ENCODE results near the gene MSMP.
A peak's percentile ranks its signal among the peaks of the same experiment; 100 is the strongest.

MSMP gene

DNA sequence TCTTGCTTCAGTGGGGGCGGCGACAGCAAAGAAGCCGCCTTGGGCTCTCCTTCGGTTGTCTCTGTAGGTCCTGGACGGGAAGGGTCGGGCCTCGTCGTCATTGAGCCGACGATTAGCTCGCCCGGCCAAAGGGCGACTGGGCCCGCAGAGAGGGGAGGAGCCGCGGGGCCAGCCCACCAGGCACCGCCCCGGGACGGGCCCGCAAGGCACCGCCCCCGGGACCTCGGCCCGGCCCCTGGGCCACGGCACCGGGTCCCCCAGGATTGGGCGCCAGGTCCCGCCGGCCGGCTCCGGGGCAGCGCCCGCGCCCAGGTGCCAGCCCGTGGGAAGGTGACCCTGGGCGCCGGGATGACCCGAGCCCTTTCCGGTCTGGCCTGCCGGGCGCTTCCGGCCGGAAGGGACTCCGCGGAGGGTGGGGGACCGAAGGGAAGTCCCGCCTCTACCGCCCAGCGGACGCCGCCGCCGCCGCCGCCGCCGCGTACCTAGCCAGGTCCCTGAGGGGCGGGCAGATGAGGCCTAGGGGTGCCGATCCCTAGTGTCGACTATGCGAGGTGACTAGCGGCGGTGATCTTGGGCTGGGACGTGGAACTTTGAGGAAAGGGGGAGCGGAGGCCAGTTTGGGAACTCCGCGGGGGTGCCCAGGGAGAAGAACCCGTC is 5.1 kb downstream of the MSMP start, which contains the start of the genes GBA2 and RGP1:
Gene GBA2, minus strand, starts transcription at position 371 of the 657 bp plus-strand sequence. CDS start 524 bp downstream, outside the sequence.
Gene RGP1, plus strand, starts transcription at position 430 of the 657 bp plus-strand sequence. CDS start 469 bp downstream, outside the sequence.
- H3K4me3 ChIP-seq, result peak within 1 kb of the TSS; percentile 53 to 83 (median 80)
- peak within 1 kb of the TSS; percentile 79 to 98 (median 94) for H3K27ac ChIP-seq

DNA sequence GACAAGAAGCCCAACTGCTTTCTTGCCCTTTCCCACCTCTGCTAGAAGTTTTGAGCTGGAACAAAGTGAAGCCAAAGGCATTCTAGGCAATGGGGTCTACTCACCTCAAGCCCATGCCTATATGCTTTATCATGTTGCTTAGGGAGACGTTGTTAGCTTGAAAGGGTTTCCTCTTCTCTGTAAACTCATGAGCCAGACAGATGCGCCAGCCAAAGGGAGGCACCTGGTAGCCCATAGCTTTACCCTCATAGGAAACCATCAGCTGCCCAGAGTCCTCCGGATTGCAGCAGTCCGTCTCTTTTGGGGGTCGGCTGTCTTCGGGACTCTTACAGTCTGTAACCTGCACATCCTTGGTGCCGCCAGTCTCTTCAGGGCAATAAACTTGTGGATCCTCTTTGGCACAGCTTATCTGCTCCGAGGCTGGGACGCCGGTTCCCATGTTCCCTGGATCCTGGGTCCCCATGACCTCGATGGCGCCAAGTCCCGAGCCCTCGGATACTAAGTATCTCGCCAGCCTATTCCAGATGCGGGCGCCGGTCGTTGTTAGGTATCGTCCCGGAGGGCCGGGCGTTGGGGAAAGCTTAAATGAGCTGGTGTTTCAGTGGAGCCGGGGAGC is 5.7 kb downstream of the MSMP start:
- Histone ChIP-seq H3K27ac (peak overlapping the region in 20 of 21 experiments; percentile 83 to 98 (median 94)), H3K4me3 (peak overlapping the region; percentile 53 to 83 (median 80))

DNA sequence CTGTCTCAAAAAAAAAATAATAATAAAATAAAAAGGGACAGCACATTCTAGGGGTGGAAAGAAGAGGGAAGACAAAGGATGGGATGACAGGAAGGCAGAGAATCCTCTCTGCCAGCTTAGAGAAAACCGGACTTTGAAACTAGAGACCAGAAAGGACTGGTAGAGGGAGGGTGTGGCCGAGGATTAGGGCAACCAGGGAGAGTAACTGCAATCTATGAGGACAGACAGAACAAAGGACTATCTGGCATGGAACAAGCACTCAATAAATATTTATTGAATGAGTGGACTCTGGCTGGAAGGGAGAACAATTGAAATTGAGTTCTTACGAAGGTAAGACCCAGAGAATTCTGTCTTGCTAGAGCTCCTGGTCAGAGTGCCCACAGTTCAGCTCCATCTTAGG is 7.5 kb downstream of the MSMP start:
- Histone ChIP-seq H3K4me3 (peak overlapping the region in 3 of 7 experiments; percentile 1 to 82 (median 53)), H3K27ac (peak overlapping the region in 4 of 21 experiments; percentile 0 to 89 (median 15))

DNA sequence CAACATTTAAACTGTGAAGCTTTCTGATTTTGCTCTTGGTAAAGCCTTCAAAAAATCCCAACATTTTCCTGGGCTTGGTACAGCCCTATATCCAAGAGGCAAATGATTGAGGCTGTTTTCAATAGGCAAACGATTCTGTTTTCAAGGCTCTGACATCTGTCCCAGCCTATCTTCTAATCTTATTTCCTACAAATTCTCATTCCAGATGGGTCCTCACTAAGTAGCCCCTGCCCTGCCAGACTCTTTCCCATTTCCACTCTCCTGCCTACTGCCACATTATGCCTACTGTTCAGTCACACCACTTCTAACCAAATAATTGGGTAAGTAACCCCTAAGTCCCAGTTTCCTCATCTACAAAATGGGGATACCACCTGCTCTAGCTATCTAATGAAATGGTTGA is 8.5 kb downstream of the MSMP start:
- H3K27ac ChIP-seq, result peak overlapping the region in 1 of 21 experiments; percentile 26
- H3K4me3 ChIP-seq, result peak overlapping the region in 1 of 7 experiments; percentile 0

DNA sequence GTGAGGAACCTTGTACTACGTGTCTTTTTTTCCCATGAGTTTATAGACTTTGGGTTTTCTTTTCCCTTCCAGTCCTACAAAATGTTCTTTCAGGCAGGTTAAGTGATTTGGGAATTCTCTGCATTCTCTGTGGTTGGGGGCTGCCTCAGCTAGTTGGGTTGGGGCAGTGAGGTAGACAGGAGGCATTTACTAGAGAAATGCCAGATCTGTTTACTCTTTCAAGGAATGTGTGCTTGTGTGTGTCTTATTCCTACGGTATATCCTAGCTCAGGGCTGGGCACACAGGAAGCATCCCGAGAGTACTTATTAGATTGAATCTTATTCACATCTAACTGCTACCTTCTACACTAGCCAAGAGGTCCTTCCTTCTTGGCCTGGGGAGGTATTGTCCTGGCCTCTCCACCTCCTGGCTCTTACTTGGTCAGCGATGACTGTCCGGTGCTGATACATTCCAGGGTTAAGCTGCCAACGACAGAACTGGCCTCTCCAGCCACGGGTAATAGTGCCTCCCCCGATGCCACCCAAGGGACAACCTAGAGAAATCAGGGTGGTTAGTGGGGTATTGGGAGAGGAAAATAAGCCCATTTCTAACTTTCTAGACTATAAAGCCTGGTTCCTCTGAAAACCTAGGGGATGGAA is 10.1 kb downstream of the MSMP start:
- Histone ChIP-seq H3K4me3 (no peak overlapping the region), H3K27ac (peak overlapping the region in 2 of 21 experiments; percentile 8 to 56)

DNA sequence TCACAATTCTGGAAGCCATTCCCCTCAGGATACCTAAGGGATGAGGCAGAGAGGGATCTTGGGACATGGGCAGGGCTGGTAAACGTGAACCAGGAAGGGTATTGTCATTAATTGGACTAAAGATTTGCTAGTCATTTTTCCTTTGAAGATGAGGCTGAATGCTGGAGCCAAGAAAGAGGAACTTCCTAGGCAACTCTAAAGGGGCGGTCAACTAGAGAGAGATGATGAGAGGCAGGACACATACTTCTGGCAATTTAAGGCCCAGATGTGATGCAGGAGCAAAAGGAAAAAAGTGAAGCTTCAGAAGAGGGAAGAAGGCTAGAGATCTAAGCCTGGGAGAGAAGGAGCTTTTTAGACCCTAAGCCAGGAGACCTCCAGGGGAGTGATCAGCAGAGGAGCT is 10.6 kb downstream of the MSMP start:
- peak overlapping the region in 2 of 21 experiments; percentile 8 to 56 for H3K27ac ChIP-seq

DNA sequence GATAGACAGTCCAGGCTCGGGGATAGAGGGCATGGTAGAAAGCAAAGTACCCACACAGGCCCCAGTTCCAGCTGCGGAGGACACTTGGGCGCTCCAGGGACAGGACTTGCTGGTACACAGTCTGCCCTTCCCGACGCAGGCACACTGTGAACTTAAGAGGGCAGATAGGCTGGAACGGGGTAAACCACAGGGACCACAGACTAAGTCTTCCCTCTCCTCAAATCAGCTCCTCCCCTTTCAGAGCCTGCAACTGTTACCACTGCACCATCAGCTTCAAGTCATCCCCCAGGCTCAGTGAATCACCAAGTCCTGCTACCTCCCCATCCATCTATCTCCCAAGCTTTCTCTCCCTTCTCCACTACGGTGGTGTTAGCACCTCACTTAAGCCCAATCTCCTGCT is 12.3 kb downstream of the MSMP start:
- no peak overlapping the region for H3K4me3 ChIP-seq
- H3K27ac ChIP-seq, result no peak overlapping the region

More for the DNA sequence above, 10.6 kb downstream of the MSMP start:
- no peak overlapping the region for H3K4me3 ChIP-seq

DNA sequence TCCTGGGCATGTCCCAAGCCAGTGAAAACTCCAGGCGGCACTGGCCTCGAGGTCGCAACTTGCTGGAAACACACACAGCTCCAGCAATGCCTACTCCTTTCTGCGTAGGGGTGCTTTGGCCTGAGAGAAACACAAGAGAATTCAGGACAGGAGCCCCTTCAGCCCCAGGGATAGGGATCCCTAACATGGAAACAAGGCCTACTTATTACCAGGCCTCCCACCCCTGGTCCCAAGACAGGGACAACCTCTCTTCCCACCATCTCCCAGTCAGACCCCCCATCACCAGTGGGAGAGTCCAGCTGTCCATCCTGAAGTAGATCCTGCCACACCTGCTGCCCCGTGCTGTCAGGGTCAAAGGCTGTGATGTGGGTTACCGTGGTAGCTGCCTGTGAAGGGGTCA is 13.8 kb downstream of the MSMP start:
- Histone ChIP-seq H3K27ac (no peak overlapping the region), H3K4me3 (no peak overlapping the region)

DNA sequence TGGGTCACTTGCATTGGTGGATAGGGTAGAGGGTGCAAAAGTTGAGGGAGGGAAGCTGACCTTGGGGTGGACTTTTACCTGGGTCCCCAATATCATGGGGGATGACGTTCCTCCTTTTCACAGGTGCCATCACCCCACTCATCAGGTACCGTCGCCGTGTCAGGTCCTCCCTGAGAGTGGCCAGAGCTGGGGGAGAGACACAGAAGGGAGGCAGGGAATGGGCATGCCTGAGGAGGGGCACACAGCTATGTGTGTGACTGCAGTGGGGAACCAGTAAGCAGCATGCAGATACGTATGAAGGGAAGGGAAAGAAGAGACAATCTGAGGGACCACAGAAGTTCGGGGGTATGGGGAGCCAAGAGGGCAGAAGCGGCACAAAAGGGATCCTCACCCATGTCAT is 15.2 kb downstream of the MSMP start:
- no peak overlapping the region for H3K27ac ChIP-seq
- no peak overlapping the region for H3K4me3 ChIP-seq

DNA sequence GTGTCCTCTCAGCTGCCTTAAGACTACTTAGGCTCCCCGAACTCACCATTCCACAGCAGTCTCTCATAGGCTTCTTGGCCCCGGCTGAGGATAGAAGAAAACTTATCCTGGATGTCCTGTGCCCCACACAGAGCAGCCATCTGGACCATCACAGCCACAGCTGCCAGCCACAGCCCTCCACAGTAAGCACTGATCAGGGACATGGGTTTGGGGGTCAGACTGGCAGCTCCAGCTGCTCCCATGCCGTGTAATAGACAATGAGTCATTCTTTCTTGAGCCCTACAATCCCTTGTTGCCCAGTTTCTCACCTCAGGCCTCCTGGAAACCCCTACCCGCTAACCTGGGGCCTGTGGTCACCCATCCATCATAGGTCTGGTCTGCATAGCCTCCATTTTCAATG is 15.9 kb downstream of the MSMP start:
- H3K27ac ChIP-seq, result no peak overlapping the region
- H3K4me3 ChIP-seq, result no peak overlapping the region

DNA sequence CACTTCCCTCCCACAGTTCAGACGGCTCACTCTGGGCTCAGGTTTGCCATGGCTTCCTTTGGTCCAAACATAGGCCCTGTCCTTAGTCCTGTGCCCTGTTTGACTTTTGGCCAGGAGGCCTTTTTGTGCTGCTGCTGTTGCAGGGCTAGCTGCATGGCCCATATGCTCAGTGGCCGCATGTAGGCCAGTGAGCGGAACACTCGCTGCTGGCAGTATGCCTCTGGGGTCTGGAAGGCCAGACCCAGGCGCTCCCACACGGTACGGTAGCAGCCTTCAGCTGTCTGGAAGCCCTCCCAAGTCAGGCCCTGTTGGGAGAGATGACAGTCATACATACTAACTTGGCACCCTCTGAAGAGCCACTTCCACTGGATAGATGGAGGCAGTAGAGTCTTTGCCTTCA is 16.9 kb downstream of the MSMP start:
- H3K27ac ChIP-seq, result no peak overlapping the region
- no peak overlapping the region for H3K4me3 ChIP-seq

DNA sequence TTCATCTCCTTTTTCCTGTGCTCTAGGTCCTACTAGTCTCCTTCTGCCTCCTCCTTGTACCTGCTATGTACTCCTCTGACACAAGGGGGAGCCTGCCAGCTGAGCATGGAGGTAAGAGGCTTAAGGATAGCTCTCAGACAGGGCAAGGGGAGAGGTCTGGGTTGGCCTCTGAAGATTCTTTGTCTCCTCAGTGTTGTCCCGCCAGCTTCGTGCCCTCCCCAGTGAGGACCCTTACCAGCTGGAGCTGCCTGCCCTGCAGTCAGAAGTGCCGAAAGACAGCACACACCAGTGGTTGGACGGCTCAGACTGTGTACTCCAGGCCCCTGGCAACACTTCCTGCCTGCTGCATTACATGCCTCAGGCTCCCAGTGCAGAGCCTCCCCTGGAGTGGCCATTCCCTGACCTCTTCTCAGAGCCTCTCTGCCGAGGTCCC is 17.9 kb downstream of the MSMP start:
- Histone ChIP-seq H3K27ac (no peak overlapping the region), H3K4me3 (no peak overlapping the region)

DNA sequence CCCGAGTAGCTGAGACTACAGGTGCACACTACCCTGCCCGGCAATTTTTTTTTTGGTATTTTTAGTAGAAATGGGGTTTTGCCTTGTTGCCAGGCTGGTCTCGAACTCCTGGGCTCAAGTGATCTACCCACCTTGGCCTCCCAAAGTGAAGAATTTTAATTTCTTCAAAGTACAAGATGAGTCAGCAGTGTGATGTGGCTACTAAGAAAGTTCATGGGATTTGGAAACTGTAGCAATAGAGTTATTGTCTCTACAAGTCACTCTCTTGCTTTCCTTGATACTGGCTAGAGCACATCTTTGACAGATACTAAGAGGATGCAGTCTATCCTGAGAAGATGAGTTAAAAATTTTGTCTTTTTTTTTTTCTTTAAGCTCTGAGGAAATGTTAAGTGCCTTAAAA is 20.0 kb downstream of the MSMP start:
- Histone ChIP-seq H3K4me3 (no peak overlapping the region), H3K27ac (peak overlapping the region in 1 of 21 experiments; percentile 96)

DNA sequence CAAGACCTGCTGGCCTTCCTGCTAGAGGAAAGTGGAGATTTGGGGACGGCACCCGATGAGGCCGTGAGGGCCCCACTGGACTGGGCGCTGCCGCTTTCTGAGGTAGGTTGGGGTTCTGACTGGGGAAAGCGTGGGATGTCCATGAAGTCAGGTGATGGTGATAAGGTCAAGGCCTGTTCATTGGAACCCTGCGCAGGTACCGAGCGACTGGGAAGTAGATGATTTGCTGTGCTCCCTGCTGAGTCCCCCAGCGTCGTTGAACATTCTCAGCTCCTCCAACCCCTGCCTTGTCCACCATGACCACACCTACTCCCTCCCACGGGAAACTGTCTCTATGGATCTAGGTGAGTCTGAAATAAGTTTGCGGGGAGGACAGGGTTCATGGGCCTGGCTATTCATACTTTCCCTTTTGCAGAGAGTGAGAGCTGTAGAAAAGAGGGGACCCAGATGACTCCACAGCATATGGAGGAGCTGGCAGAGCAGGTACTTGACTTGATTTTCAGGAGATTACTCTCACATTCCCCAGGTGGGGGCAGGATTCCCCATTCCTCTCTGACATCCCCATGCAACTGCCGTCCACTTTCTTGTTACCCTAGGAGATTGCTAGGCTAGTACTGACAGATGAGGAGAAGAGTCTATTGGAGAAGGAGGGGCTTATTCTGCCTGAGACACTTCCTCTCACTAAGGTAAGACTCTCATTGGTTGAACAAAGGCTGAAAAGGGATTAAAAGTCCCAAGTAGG is 21.1 kb downstream of the MSMP start:
- Histone ChIP-seq H3K27ac (peak overlapping the region in 20 of 21 experiments; percentile 76 to 99 (median 95)), H3K4me3 (peak overlapping the region; percentile 59 to 82 (median 67))

DNA sequence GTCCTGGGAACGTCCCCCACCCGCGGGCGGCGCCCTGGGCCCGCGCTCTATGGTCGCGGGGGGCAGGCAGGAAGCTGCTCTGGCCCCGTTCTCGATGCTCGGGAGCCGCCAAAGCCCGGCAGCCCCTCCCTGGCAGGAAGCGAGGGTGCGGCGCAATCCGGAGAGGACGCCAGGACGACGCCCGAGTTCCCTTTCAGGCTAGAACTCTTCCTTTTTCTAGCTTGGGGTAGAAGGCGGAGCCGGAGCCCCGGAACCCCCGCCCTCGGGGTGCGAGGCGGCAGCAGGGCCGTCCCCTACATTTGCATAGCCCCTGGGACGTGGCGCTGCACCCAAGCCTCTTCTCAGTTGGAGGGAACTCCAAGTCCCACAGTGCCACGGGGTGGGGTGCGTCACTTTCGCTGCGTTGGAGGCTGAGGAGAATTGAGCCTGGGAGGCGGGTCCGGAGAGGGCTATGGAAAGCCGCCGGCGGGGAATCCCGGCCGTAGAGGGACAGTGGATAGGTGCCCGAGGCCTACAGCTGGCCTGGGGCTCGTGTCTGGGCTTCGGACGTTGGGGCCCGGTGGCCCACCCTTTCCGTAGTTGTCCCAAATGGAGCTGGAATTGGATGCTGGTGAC is 21.8 kb downstream of the MSMP start, which contains the start of the genes CREB3 and TLN1:
Gene CREB3, plus strand, starts transcription at position 482 of the 615 bp plus-strand sequence. Its CDS starts 107 bp downstream, at position 589.
Gene TLN1, minus strand, starts transcription at position 11 of the 615 bp plus-strand sequence. CDS start 6,501 bp downstream, outside the sequence.
- Histone ChIP-seq H3K4me3 (peak within 1 kb of the TSS; percentile 59 to 82 (median 67)), H3K27ac (peak within 1 kb of the TSS; percentile 76 to 99 (median 95))

DNA sequence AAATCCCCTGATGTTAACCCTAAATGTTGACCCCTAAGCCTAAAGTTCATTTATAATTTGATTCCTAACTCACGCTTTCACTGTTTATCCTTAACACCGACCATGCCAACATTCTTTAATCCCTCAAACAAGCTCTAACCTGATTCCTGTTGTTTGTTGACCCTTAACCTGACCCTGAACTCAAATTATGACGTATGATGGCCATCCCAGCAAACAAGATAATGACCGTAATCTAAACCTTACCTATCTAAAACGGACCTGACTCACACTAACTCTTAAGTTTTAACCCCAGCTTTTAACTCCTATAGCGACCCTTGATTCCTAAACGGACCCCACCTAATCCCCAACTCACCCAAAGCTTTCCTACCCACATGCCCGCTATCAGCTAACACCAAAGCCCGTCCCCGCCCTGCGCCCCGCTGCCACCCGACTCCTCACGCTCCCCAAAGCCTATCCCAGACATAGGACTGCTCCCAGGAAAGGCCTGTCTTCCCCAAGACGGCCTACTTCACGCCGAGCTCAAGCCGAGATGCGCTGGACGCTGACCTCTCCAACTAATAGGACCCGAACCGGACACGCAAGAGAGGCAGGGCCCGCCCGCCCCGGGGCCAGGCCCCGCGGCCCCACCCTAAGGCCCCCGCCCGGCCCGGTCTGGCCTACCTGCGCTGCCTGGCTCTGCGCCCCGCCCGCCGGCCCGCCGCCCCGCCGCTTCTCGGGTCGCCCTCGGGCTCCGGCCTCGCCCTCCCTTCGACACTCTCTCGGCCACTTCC is 22.5 kb downstream of the MSMP start:
- Histone ChIP-seq H3K4me3 (peak overlapping the region; percentile 59 to 82 (median 67)), H3K27ac (peak overlapping the region; percentile 76 to 99 (median 95))

DNA sequence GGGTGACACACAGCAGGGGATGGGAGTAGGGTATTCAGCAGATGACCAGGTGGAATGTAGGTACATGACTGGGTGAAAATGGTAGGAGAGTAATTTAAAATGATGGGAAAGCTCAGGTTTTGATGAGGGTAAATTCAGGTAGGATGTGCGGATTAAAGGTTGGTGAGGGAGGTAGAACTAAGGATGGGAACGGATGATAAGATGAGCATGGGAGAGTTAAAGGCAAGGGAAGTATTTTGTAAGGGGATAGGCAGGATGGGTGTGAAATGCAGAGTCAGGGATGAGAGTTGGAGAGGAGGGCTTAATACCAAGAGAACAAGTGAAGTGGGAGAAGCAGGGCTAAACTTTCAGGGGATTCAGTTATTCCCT is 23.6 kb downstream of the MSMP start:
- Histone ChIP-seq H3K27ac (peak overlapping the region in 15 of 21 experiments; percentile 9 to 99 (median 95)), H3K4me3 (peak overlapping the region in 5 of 7 experiments; percentile 59 to 82 (median 75))

Data from skin epidermis (tissue), 12 donors.